ENCODE data around the gene ETF1. TPM values are rescaled to one million over a fixed set of nuclear protein-coding genes. Genes with fewer than 3 reads are reported as not detected.

ETF1 gene
- total RNA-seq, 4 donors from 2014 or later: 71.2 to 99.9 (median 87.7) TPM

DNA sequence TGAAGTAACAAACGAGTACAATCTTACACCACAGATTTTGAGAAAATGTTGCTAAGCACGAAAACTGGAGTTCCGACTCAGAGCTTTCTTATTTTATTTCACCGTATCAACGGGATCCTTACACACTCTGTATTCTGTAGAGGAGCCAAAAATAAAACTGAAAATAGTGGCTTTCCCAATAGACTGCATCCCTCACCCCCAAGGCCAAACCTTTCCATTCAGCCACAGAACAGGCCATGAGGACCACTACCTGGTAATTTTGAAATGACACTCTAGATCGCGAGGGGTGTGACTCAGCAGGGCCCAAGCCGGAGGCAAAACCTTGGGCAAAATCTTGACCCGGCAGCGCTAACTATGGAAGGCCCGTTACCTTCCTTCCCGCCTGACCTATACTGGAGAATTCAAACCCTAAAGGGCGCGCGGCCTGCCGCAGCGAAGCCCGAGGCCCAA lies 31.7 kb upstream of the ETF1 start:
- Histone ChIP-seq H3K36me3 (peaks cover 36% of the 10 kb centered on the region), H3K27ac (peak overlapping the region; percentile 95), H3K4me1 (peaks cover 28% of the 10 kb centered on the region), H3K9me3 (no peaks in the 10 kb centered on the region), H3K4me3 (peak overlapping the region; percentile 85), H3K27me3 (no peaks in the 10 kb centered on the region)
- 0% methylated on average over 7 of the region's 18 CpGs for WGBS
- DNase-seq (ENCODE audit: low spot score in 2 of 2): no peak
- TF ChIP-seq POLR2AphosphoS5 (IDR thresholded peaks at IDR 0.05) (no peak), EP300 (IDR thresholded peaks at IDR 0.05) (no peak), POLR2A (IDR thresholded peaks at IDR 0.05) (no peak)
- TF ChIP-seq, protein P1, sequence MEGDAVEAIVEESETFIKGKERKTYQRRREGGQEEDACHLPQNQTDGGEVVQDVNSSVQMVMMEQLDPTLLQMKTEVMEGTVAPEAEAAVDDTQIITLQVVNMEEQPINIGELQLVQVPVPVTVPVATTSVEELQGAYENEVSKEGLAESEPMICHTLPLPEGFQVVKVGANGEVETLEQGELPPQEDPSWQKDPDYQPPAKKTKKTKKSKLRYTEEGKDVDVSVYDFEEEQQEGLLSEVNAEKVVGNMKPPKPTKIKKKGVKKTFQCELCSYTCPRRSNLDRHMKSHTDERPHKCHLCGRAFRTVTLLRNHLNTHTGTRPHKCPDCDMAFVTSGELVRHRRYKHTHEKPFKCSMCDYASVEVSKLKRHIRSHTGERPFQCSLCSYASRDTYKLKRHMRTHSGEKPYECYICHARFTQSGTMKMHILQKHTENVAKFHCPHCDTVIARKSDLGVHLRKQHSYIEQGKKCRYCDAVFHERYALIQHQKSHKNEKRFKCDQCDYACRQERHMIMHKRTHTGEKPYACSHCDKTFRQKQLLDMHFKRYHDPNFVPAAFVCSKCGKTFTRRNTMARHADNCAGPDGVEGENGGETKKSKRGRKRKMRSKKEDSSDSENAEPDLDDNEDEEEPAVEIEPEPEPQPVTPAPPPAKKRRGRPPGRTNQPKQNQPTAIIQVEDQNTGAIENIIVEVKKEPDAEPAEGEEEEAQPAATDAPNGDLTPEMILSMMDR (IDR thresholded peaks at IDR 0.05): no peak

DNA sequence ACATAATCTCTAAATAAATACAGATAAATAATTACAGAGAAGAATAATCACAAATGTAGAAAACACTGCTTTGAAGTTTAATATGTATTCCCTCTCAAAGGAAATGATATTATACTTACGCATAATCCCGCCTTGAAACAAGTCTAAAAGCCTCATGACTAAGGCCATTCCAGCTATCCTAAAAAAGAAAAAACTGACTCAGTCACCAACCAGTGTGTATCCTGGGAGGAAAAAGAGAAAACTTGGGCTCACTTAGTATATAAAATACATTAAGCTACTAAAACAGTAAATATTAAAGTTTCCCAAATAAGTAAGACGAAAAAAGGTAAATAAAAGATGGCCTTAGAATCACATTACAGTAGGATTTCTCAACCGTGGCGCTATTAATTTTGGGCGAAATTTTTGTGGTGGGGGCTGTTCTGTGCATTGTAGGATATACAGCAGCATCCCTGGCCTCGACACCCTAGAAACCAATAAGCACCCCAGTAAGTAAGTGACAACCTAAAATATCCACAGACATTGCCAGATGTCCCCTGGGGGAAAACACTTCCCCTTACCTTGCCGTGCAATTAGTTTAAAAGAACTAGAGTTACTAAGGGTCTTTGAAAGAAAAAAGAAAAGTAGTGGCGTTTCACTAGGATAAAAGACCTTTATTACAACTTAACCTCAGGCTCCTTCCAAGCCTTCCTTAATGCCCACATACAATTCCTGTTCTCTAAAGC lies 31.1 kb upstream of the ETF1 start:
- H3K27ac ChIP-seq: peak overlapping the region; percentile 95
- no peaks in the 10 kb centered on the region for H3K9me3 ChIP-seq
- TF ChIP-seq EP300 (IDR thresholded peaks at IDR 0.05): no peak
- TF ChIP-seq, protein P1 (IDR thresholded peaks at IDR 0.05): no peak
- TF ChIP-seq POLR2AphosphoS5 (IDR thresholded peaks at IDR 0.05): no peak
- no peak for TF ChIP-seq POLR2A (IDR thresholded peaks at IDR 0.05)
- H3K36me3 ChIP-seq: peaks cover 42% of the 10 kb centered on the region
- H3K27me3 ChIP-seq: no peaks in the 10 kb centered on the region
- H3K4me3 ChIP-seq: peak overlapping the region; percentile 85
- WGBS: 41% methylated on average over 9 of the region's 9 CpGs
- no peak for DNase-seq (ENCODE audit: low spot score in 2 of 2)
- peaks cover 28% of the 10 kb centered on the region for H3K4me1 ChIP-seq

DNA sequence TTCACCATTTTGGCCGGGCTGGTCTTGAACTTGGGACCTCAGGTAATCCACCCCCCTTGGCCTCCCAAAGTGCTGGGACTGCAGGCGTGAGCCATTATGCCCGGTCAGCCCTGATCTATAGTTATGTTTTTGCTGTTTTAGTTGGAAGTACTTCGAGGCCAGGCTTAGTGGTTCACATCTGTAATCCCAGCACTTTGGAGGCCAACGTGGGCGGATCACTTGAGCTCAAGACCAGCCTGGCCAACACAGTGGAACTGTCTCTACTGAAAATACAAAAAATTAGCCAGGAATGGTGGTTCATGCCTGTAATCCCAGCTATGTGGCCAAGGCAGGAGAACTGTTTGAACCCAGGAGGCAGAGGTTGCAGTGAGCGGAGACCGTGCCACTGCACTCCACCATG lies 30.2 kb upstream of the ETF1 start:
- Histone ChIP-seq H3K9me3 (no peaks in the 10 kb centered on the region), H3K27ac (no peak overlapping the region), H3K4me1 (peaks cover 28% of the 10 kb centered on the region), H3K36me3 (peaks cover 51% of the 10 kb centered on the region), H3K4me3 (peak overlapping the region; percentile 85), H3K27me3 (no peaks in the 10 kb centered on the region)
- DNase-seq (ENCODE audit: low spot score in 2 of 2): no peak
- WGBS: 81% methylated on average over 8 of the region's 8 CpGs
- TF ChIP-seq POLR2AphosphoS5 (IDR thresholded peaks at IDR 0.05): no peak
- TF ChIP-seq, protein P1 (IDR thresholded peaks at IDR 0.05): no peak
- TF ChIP-seq EP300 (IDR thresholded peaks at IDR 0.05): no peak
- no peak for TF ChIP-seq POLR2A (IDR thresholded peaks at IDR 0.05)

DNA sequence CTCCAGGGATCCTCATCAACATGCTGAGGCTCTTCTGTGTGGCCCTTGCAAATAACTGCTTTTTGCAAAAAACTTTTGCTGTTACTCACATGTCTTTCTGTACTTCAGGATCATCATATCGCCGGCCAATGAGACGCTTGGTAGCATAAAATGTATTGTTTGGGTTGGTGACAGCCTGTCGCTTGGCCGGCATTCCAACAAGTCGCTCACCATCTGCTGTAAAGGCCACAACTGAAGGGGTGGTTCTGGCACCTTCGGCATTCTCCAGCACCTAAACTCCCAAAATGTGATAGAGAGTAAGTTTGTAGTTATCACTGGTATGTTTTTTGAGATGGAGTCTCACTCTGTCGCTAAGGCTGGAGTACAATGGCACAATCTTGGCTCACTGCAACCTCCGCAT lies 27.8 kb upstream of the ETF1 start:
- no peak for DNase-seq (ENCODE audit: low spot score in 2 of 2)
- TF ChIP-seq POLR2A (IDR thresholded peaks at IDR 0.05): no peak
- TF ChIP-seq, protein P1 (IDR thresholded peaks at IDR 0.05): no peak
- no peak for TF ChIP-seq POLR2AphosphoS5 (IDR thresholded peaks at IDR 0.05)
- TF ChIP-seq EP300 (IDR thresholded peaks at IDR 0.05): no peak
- Histone ChIP-seq H3K4me1 (peaks cover 22% of the 10 kb centered on the region), H3K4me3 (no peak overlapping the region), H3K9me3 (no peaks in the 10 kb centered on the region), H3K36me3 (peaks cover 74% of the 10 kb centered on the region), H3K27me3 (no peaks in the 10 kb centered on the region), H3K27ac (no peak overlapping the region)
- WGBS: 92% methylated on average over 9 of the region's 9 CpGs

DNA sequence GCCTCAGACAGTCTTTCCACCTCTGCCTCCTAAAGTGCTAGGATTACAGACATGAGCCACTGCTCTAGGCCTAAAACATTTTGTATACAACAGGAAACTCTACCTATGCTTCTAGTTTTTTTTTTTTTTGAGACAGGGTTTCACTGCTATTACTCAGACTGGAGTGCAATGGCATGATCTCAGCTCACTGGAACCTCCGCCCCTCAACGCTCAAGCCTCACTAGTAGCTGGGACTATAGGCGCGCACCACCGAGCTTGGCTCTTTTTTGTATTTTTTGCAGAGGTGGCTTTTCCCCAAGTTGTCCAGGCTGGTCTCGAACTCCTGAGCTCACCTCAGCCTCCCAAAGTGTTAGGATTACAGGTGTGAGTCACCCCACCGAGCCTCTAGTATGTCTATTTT lies 26.7 kb upstream of the ETF1 start:
- Histone ChIP-seq H3K27me3 (no peaks in the 10 kb centered on the region), H3K27ac (no peak overlapping the region), H3K4me1 (peaks cover 22% of the 10 kb centered on the region), H3K4me3 (no peak overlapping the region), H3K9me3 (no peaks in the 10 kb centered on the region), H3K36me3 (peaks cover 85% of the 10 kb centered on the region)
- no peak for TF ChIP-seq POLR2A (IDR thresholded peaks at IDR 0.05)
- WGBS: 92% methylated on average over 7 of the region's 7 CpGs
- no peak for DNase-seq (ENCODE audit: low spot score in 2 of 2)
